Measurements from ENCODE around the gene LRP5. TPM values are rescaled to one million over a fixed set of nuclear protein-coding genes. Genes with fewer than 3 reads are reported as not detected.

LRP5 gene
- polyA plus RNA-seq, 1 donor (not counting 4 experiments of a cell fraction or from before 2014, with no cell fraction given) = 6.6 TPM

DNA sequence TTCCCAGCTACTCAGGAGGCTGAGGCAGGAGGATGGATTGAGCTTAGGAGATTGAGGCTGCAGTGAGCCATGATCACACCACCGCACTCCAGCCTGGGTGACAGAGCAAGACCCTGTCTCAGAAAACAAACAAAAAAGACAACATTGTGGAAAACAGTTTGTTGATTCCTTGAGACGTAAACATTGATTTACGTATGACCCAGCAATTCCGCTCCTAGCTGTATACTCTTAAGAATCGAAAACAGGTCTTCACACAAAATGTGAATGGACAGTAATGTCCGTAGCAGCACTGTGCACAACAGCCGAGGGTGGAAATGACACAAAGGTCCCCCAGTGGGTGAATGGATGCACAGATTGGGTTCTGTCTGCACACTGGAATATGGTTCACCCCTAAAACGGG, 49.3 kb downstream of the LRP5 start:
- Histone ChIP-seq H3K4me2 (ENCODE audit: control insufficient read depth, extremely low read depth, insufficient read depth, low read depth, low read length) (no peak overlapping the region), H3K4me3 (ENCODE audit: control insufficient read depth in 2 of 3, extremely low read depth in 1 of 3, insufficient read depth in 2 of 3, low read depth in 1 of 3, low read length in 3 of 3) (no peak overlapping the region), H2AFZ (ENCODE audit: control insufficient read depth, low read length) (no peak overlapping the region), H4K20me1 (ENCODE audit: control insufficient read depth, extremely low read depth, insufficient read depth, low read length) (no peaks in the 10 kb centered on the region), H3K9me3 (ENCODE audit: control insufficient read depth, low read depth, low read length) (no peaks in the 10 kb centered on the region), H3K4me1 (ENCODE audit: control insufficient read depth, extremely low read depth, insufficient read depth, low read length) (no peaks in the 10 kb centered on the region), H3K79me2 (ENCODE audit: control insufficient read depth, insufficient read depth, low read length) (no peaks in the 10 kb centered on the region), H3K27me3 (ENCODE audit: control insufficient read depth, extremely low read depth, insufficient read depth, low read length) (no peaks in the 10 kb centered on the region), H3K9ac (ENCODE audit: control insufficient read depth, extremely low read depth, insufficient read depth, low read length) (no peak overlapping the region), H3K36me3 (ENCODE audit: control insufficient read depth in 2 of 2, extremely low read depth in 1 of 2, insufficient read depth in 2 of 2, low read length in 2 of 2) (peaks cover 6 to 17% of the 10 kb centered on the region in 2 experiments), H3K27ac (ENCODE audit: control insufficient read depth, insufficient read depth, low read length) (no peak overlapping the region), H3K9me1 (ENCODE audit: control insufficient read depth, extremely low read depth, insufficient read depth, low read length) (no peaks in the 10 kb centered on the region)
- DNase-seq (ENCODE audit: low read depth, low spot score) (no peak), FAIRE-seq (no peak)
- TF ChIP-seq, protein P1, sequence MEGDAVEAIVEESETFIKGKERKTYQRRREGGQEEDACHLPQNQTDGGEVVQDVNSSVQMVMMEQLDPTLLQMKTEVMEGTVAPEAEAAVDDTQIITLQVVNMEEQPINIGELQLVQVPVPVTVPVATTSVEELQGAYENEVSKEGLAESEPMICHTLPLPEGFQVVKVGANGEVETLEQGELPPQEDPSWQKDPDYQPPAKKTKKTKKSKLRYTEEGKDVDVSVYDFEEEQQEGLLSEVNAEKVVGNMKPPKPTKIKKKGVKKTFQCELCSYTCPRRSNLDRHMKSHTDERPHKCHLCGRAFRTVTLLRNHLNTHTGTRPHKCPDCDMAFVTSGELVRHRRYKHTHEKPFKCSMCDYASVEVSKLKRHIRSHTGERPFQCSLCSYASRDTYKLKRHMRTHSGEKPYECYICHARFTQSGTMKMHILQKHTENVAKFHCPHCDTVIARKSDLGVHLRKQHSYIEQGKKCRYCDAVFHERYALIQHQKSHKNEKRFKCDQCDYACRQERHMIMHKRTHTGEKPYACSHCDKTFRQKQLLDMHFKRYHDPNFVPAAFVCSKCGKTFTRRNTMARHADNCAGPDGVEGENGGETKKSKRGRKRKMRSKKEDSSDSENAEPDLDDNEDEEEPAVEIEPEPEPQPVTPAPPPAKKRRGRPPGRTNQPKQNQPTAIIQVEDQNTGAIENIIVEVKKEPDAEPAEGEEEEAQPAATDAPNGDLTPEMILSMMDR (optimal IDR thresholded peaks at IDR 0.05 in 1 of 3, IDR thresholded peaks at IDR 0.05 in 1 of 3, conservative IDR thresholded peaks at IDR 0.05 in 1 of 3; ENCODE audit: extremely low read depth in 1 of 3, insufficient read depth in 2 of 3, low read length in 3 of 3) = no peak
- TF ChIP-seq EZH2 (IDR thresholded peaks at IDR 0.05; ENCODE audit: low read length) = no peak
- dilution Hi-C loops (cut with MboI; ENCODE audit: extremely low pct_ligation_motif_present, low sequenced_read_pairs) = no loop called here

DNA sequence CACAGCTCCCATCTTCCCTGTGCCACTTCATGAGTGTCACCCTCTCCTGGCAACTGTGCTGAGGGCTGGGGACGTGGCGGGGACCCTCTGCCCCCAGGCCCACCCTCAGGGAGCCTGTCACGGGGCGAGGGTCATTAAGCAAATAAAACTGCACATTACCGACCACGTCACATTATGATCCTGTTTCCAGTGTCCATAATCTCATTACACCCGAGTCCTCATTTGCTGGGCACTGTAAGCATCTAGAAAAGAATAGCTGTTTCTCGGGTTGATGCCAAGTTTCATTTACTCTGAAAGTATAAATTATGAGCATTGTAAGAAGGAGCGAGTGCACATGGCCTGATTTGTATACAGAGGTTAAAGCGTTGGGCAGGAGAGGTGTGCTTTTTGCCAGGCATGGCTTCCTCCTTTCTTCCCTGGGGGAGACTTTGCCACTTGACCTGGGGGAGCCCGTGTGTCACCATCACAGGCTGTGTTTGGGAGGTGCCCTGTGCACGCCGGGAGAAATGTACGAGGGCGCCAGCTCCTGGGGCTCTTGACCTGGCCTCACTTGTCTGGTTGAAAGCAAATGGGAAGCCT, 50.5 kb downstream of the LRP5 start:
- H3K9me1 ChIP-seq (ENCODE audit: control insufficient read depth, extremely low read depth, insufficient read depth, low read length) = no peaks in the 10 kb centered on the region
- H3K9ac ChIP-seq (ENCODE audit: control insufficient read depth, extremely low read depth, insufficient read depth, low read length) = no peak overlapping the region
- H3K4me3 ChIP-seq (ENCODE audit: control insufficient read depth in 2 of 3, extremely low read depth in 1 of 3, insufficient read depth in 2 of 3, low read depth in 1 of 3, low read length in 3 of 3) = no peak overlapping the region
- TF ChIP-seq, protein P1 (optimal IDR thresholded peaks at IDR 0.05 in 1 of 3, IDR thresholded peaks at IDR 0.05 in 1 of 3, conservative IDR thresholded peaks at IDR 0.05 in 1 of 3; ENCODE audit: extremely low read depth in 1 of 3, insufficient read depth in 2 of 3, low read length in 3 of 3) = no peak
- TF ChIP-seq EZH2 (IDR thresholded peaks at IDR 0.05; ENCODE audit: low read length) = no peak
- no peaks in the 10 kb centered on the region for H4K20me1 ChIP-seq (ENCODE audit: control insufficient read depth, extremely low read depth, insufficient read depth, low read length)
- H2AFZ ChIP-seq (ENCODE audit: control insufficient read depth, low read length) = no peak overlapping the region
- FAIRE-seq = no peak
- peaks cover 6 to 13% of the 10 kb centered on the region in 2 experiments for H3K36me3 ChIP-seq (ENCODE audit: control insufficient read depth in 2 of 2, extremely low read depth in 1 of 2, insufficient read depth in 2 of 2, low read length in 2 of 2)
- no peaks in the 10 kb centered on the region for H3K9me3 ChIP-seq (ENCODE audit: control insufficient read depth, low read depth, low read length)
- DNase-seq (ENCODE audit: low read depth, low spot score) = no peak
- H3K4me2 ChIP-seq (ENCODE audit: control insufficient read depth, extremely low read depth, insufficient read depth, low read depth, low read length) = no peak overlapping the region
- H3K79me2 ChIP-seq (ENCODE audit: control insufficient read depth, insufficient read depth, low read length) = no peaks in the 10 kb centered on the region
- no peak overlapping the region for H3K27ac ChIP-seq (ENCODE audit: control insufficient read depth, insufficient read depth, low read length)
- no peaks in the 10 kb centered on the region for H3K4me1 ChIP-seq (ENCODE audit: control insufficient read depth, extremely low read depth, insufficient read depth, low read length)
- H3K27me3 ChIP-seq (ENCODE audit: control insufficient read depth, extremely low read depth, insufficient read depth, low read length) = no peaks in the 10 kb centered on the region
- dilution Hi-C loops (cut with MboI; ENCODE audit: extremely low pct_ligation_motif_present, low sequenced_read_pairs) = no loop called here

Measured in keratinocyte (primary cell).